Activated CD8-positive, alpha-beta T cell treated with anti-CD3 and anti-CD28 coated beads, Interleukin-2, amount 10 ng/mL, durations not matched to agents 7 days and 5 days (primary cell): ENCODE results near the gene TMEM198. TPM values are rescaled to one million over a fixed set of nuclear protein-coding genes. Genes with fewer than 3 reads are reported as not detected.

Experiments used
- ATAC-seq: fragments of 150-1000 bp; cut with Tn5 transposase; one replicate; pipeline ENCODE4 v1.10.0; 2021; ENCODE audit warnings: moderate library complexity
- CTCF ChIA-PET: fragments of 350-600 bp; sonication (Branson Sonifier 250); formaldehyde crosslinking; loops from one replicate; lab custom pipeline; 2021; ENCODE audit warnings: antibody characterized with exemption; lab: Charles Lee
- POLR2A ChIA-PET: fragments of 350-600 bp; sonication (Branson Sonifier 250); formaldehyde crosslinking; loops from one replicate; lab custom pipeline; 2021; ENCODE audit warnings: antibody characterized with exemption; lab: Charles Lee
- DNase-seq: peaks from one replicate; pipeline ENCODE4 v3.0.0-alpha.2; 2020
- H3K27ac Mint-ChIP-seq: one replicate; pipeline ENCODE4 v1.8.0; 2021; ENCODE audit warnings: mild to moderate bottlenecking, mixed read lengths
- H3K27me3 Mint-ChIP-seq: one replicate; pipeline ENCODE4 v1.8.0; 2021; ENCODE audit warnings: low read depth, mixed read lengths
- H3K36me3 Mint-ChIP-seq: one replicate; pipeline ENCODE4 v1.8.0; 2021; ENCODE audit warnings: low read depth, mixed read lengths
- H3K4me1 Mint-ChIP-seq: one replicate; pipeline ENCODE4 v1.8.0; 2021; ENCODE audit warnings: low read depth, mixed read lengths
- H3K4me3 Mint-ChIP-seq: one replicate; pipeline ENCODE4 v1.8.0; 2021; ENCODE audit warnings: mild to moderate bottlenecking, mixed read lengths
- H3K9me3 Mint-ChIP-seq: one replicate; pipeline ENCODE4 v1.8.0; 2022; ENCODE audit warnings: mixed read lengths; ENCODE audit not compliant: insufficient read depth
- total RNA-seq, 2 experiments: library from RNA; stranded (reverse); gene quantifications; one replicate each; pipeline ENCODE4 v1.2.3, GENCODE V29; 2021

TMEM198 gene
- total RNA-seq, 2 experiments from 2014 or later: 0.47 to 0.60 TPM

GRCh38 chr2:219551441-219552381, 7.9 kb downstream of the TMEM198 start:
- POLR2A ChIA-PET: no interaction called here
- DNase-seq (peak; percentile 37), ATAC-seq (peak; percentile 27)
- no peaks in the 10 kb centered on the region for H3K9me3 Mint-ChIP-seq
- H3K27me3 Mint-ChIP-seq: peaks cover 30% of the 10 kb centered on the region
- peak overlapping the region; percentile 69 for H3K4me3 Mint-ChIP-seq
- H3K4me1 Mint-ChIP-seq: peaks cover 7% of the 10 kb centered on the region
- CTCF ChIA-PET: interaction anchor here (1.1 to 3.6 kb wide), 4 partner anchors 8 to 90 kb away, joined by 3 to 17 read pairs (median 8); partner anchors contain the start of genes CHPF and TMEM198
- no peaks in the 10 kb centered on the region for H3K36me3 Mint-ChIP-seq
- no peak overlapping the region for H3K27ac Mint-ChIP-seq

- H3K4me1 Mint-ChIP-seq: peaks cover 7% of the 10 kb centered on the region
- H3K36me3 Mint-ChIP-seq: no peaks in the 10 kb centered on the region
- ChIA-PET CTCF (interaction anchor here (1.8 to 3.6 kb wide), 3 partner anchors 8 to 11 kb away, joined by 8 to 17 read pairs (median 8); partner anchors contain the start of genes CHPF and TMEM198), POLR2A (no interaction called here)
- no peak overlapping the region for H3K27ac Mint-ChIP-seq
- no peaks in the 10 kb centered on the region for H3K9me3 Mint-ChIP-seq
- peaks cover 28% of the 10 kb centered on the region for H3K27me3 Mint-ChIP-seq
- DNase-seq (peak; percentile 80), ATAC-seq (peak; percentile 89)
- peak overlapping the region; percentile 69 for H3K4me3 Mint-ChIP-seq
Measured at GRCh38 chr2:219552382-219553167, 8.7 kb downstream of the TMEM198 start.

- no peaks in the 10 kb centered on the region for H3K9me3 Mint-ChIP-seq
- peaks cover 28% of the 10 kb centered on the region for H3K27me3 Mint-ChIP-seq
- no peaks in the 10 kb centered on the region for H3K36me3 Mint-ChIP-seq
- H3K4me3 Mint-ChIP-seq: peak overlapping the region; percentile 13
- CTCF ChIA-PET: interaction anchor here (1.8 to 3.6 kb wide), 2 partner anchors 9 to 12 kb away, joined by 8 to 17 read pairs; partner anchors contain the start of genes CHPF and TMEM198
- H3K27ac Mint-ChIP-seq: no peak overlapping the region
- DNase-seq (no peak), ATAC-seq (no peak)
- peaks cover 7% of the 10 kb centered on the region for H3K4me1 Mint-ChIP-seq
- POLR2A ChIA-PET: no interaction called here
Measured at GRCh38 chr2:219553168-219553417, 9.3 kb downstream of the TMEM198 start.

- DNase-seq: no peak
- H3K36me3 Mint-ChIP-seq: no peaks in the 10 kb centered on the region
- POLR2A ChIA-PET: no interaction called here
- peaks cover 7% of the 10 kb centered on the region for H3K4me1 Mint-ChIP-seq
- peaks cover 28% of the 10 kb centered on the region for H3K27me3 Mint-ChIP-seq
- ATAC-seq: no peak
- CTCF ChIA-PET: interaction anchor here (3.6 kb wide), 1 partner anchor 12 kb away, joined by 17 read pairs; no protein-coding TSS in a partner anchor
- no peak overlapping the region for H3K27ac Mint-ChIP-seq
- H3K9me3 Mint-ChIP-seq: no peaks in the 10 kb centered on the region
- peak overlapping the region; percentile 13 for H3K4me3 Mint-ChIP-seq
Measured at GRCh38 chr2:219553463-219553963, 9.7 kb downstream of the TMEM198 start.

- H3K36me3 Mint-ChIP-seq: no peaks in the 10 kb centered on the region
- DNase-seq (no peak), ATAC-seq (no peak)
- H3K4me3 Mint-ChIP-seq: no peak overlapping the region
- H3K27me3 Mint-ChIP-seq: peaks cover 28% of the 10 kb centered on the region
- H3K9me3 Mint-ChIP-seq: no peaks in the 10 kb centered on the region
- H3K4me1 Mint-ChIP-seq: peaks cover 7% of the 10 kb centered on the region
- CTCF ChIA-PET: no interaction called here
- no peak overlapping the region for H3K27ac Mint-ChIP-seq
- POLR2A ChIA-PET: no interaction called here
Measured at GRCh38 chr2:219554350-219554749, 10.5 kb downstream of the TMEM198 start.

GRCh38 chr2:219555956-219556355, 12.1 kb downstream of the TMEM198 start:
- Mint-ChIP-seq H3K4me1 (peaks cover 5% of the 10 kb centered on the region), H3K27ac (no peak overlapping the region), H3K9me3 (no peaks in the 10 kb centered on the region), H3K36me3 (no peaks in the 10 kb centered on the region), H3K27me3 (peaks cover 18% of the 10 kb centered on the region), H3K4me3 (no peak overlapping the region)
- ChIA-PET POLR2A (no interaction called here), CTCF (no interaction called here)
- ATAC-seq (no peak), DNase-seq (no peak)

GRCh38 chr2:219556413-219556812, 12.6 kb downstream of the TMEM198 start:
- H3K4me3 Mint-ChIP-seq: no peak overlapping the region

GRCh38 chr2:219557320-219557719, 13.5 kb downstream of the TMEM198 start:
- H3K36me3 Mint-ChIP-seq: no peaks in the 10 kb centered on the region
- no peaks in the 10 kb centered on the region for H3K9me3 Mint-ChIP-seq
- POLR2A ChIA-PET: no interaction called here
- peaks cover 8% of the 10 kb centered on the region for H3K27me3 Mint-ChIP-seq
- CTCF ChIA-PET: no interaction called here
- H3K4me1 Mint-ChIP-seq: no peaks in the 10 kb centered on the region
- DNase-seq (no peak), ATAC-seq (no peak)
- no peak overlapping the region for H3K4me3 Mint-ChIP-seq
- H3K27ac Mint-ChIP-seq: no peak overlapping the region

More at GRCh38 chr2:219556413-219556812, 12.6 kb downstream of the TMEM198 start:
- Mint-ChIP-seq H3K27me3 (peaks cover 16% of the 10 kb centered on the region), H3K9me3 (no peaks in the 10 kb centered on the region), H3K27ac (no peak overlapping the region), H3K4me1 (peaks cover 5% of the 10 kb centered on the region), H3K36me3 (no peaks in the 10 kb centered on the region)
- ATAC-seq (no peak), DNase-seq (no peak)
- ChIA-PET CTCF (no interaction called here), POLR2A (no interaction called here)

- ChIA-PET CTCF (interaction anchor here (4.0 kb wide), 1 partner anchor 9 kb away, joined by 17 read pairs; no protein-coding TSS in a partner anchor), POLR2A (no interaction called here)
- Mint-ChIP-seq H3K27me3 (peaks cover 8% of the 10 kb centered on the region), H3K4me1 (no peaks in the 10 kb centered on the region), H3K9me3 (no peaks in the 10 kb centered on the region), H3K36me3 (no peaks in the 10 kb centered on the region), H3K4me3 (no peak overlapping the region), H3K27ac (no peak overlapping the region)
- ATAC-seq: no peak
- DNase-seq: no peak
Measured at GRCh38 chr2:219557791-219558785, 14.3 kb downstream of the TMEM198 start.

GRCh38 chr2:219559156-219559915, 15.5 kb downstream of the TMEM198 start:
- ChIA-PET POLR2A (no interaction called here), CTCF (interaction anchor here (0.8 to 4.0 kb wide), 17 partner anchors 8 to 137 kb away, joined by 3 to 21 read pairs (median 4); partner anchors contain the start of genes CHPF, OBSL1, STK11IP and TMEM198)
- Mint-ChIP-seq H3K9me3 (no peaks in the 10 kb centered on the region), H3K36me3 (no peaks in the 10 kb centered on the region), H3K4me1 (no peaks in the 10 kb centered on the region), H3K27me3 (no peaks in the 10 kb centered on the region), H3K4me3 (no peak overlapping the region), H3K27ac (no peak overlapping the region)
- ATAC-seq (no peak), DNase-seq (no peak)
